Spleen (tissue), 7 donors: Measurements from ENCODE around the gene SUPT3H.

Experiments
- CTCF ChIP-seq, 11 experiments: fragments of 200-600 bp in 7 of 11; fragments of 450-650 bp in 4 of 11; sonication (generic) in 4 of 11; IDR thresholded peaks in 8 of 11; conservative IDR thresholded peaks in 3 of 11; 1 replicate in 7 of 11; 2 replicates in 4 of 11; pipeline versions ENCODE4 v1.4.0 to v1.8.0; 2016 to 2021; ENCODE audit warnings: antibody characterized with exemption in 11 of 11, inconsistent platforms in 4 of 11, mild to moderate bottlenecking in 1 of 11
- POLR2A ChIP-seq, 3 donors: fragments of 450-650 bp; IDR thresholded peaks; one replicate each; pipeline ENCODE4 v1.5.1; 2017; ENCODE audit warnings: antibody characterized with exemption in 3 of 3, mild to moderate bottlenecking in 1 of 3
- POLR2AphosphoS5 ChIP-seq, 3 donors: sonication (generic); formaldehyde crosslinking; IDR thresholded peaks; one replicate each; pipeline ENCODE4 v1.5.1; 2017; ENCODE audit warnings: antibody characterized with exemption in 3 of 3
- donor health status: DM: no; HTN: no; CAD: no; lungs with moderate emphysema.
- donor health status: DM: no; HTN: no; CAD: no.
- donor health status: DM: no; HTN: no; CAD: no.

- no peak for TF ChIP-seq CTCF (IDR thresholded peaks at IDR 0.05 in 8 of 11, conservative IDR thresholded peaks at IDR 0.05 in 3 of 11)
- no peak for TF ChIP-seq POLR2A (IDR thresholded peaks at IDR 0.05)
- TF ChIP-seq POLR2AphosphoS5 (IDR thresholded peaks at IDR 0.05), result no peak
These were observed 420.6 kb downstream of the SUPT3H start for GRCh38 chr6:44957156-44957555.
